Astrocyte (in vitro differentiated cells and primary cell): ENCODE measurements around the gene CPE. TPM values are rescaled to one million over a fixed set of nuclear protein-coding genes. Genes with fewer than 3 reads are reported as not detected.

Experiments used
- DNase-seq: peaks from one replicate; pipeline ENCODE4 v3.0.0-alpha.2; 2010; ENCODE audit warnings: low read depth
- FAIRE-seq: peaks from 2 replicates; lab custom pipeline; 2011; peaks lifted over from hg19 to GRCh38; lab: Jason Lieb, UNC
- H2AFZ ChIP-seq: 2 replicates; pipeline ENCODE4 v1.6.0; 2012; ENCODE audit warnings: low read depth, low read length, inconsistent platforms
- H3K27ac ChIP-seq: 2 replicates; pipeline ENCODE4 v1.5.1; 2011; ENCODE audit warnings: low read depth, low read length, inconsistent platforms
- H3K27me3 ChIP-seq: 2 replicates; pipeline ENCODE4 v1.6.0; 2011; ENCODE audit warnings: low read length, inconsistent platforms; ENCODE audit not compliant: insufficient read depth
- H3K36me3 ChIP-seq: 2 replicates; pipeline ENCODE4 v1.5.1; 2011; ENCODE audit warnings: low read length, inconsistent platforms; ENCODE audit not compliant: insufficient read depth
- H3K4me1 ChIP-seq: 2 replicates; pipeline ENCODE4 v1.5.1; 2011; ENCODE audit warnings: low read length, inconsistent platforms; ENCODE audit not compliant: insufficient read depth
- H3K4me2 ChIP-seq: 2 replicates; pipeline ENCODE4 v1.6.0; 2012; ENCODE audit warnings: low read length, inconsistent platforms
- H3K4me3 ChIP-seq: 2 replicates; pipeline ENCODE4 v1.5.1; 2011; ENCODE audit warnings: low read depth, mild to moderate bottlenecking, low read length, inconsistent platforms; ENCODE audit not compliant: insufficient read depth
- H3K79me2 ChIP-seq: 2 replicates; pipeline ENCODE4 v1.6.0; 2012; ENCODE audit warnings: mild to moderate bottlenecking, low read length, inconsistent platforms; ENCODE audit not compliant: insufficient read depth
- H3K9ac ChIP-seq: 2 replicates; pipeline ENCODE4 v1.6.0; 2012; ENCODE audit warnings: mild to moderate bottlenecking, low read length, inconsistent platforms
- H3K9me3 ChIP-seq: 2 replicates; pipeline ENCODE4 v1.5.1; 2012; ENCODE audit warnings: low read depth, mild to moderate bottlenecking, low read length, inconsistent platforms; ENCODE audit not compliant: insufficient read depth
- H4K20me1 ChIP-seq: 2 replicates; pipeline ENCODE4 v1.6.0; 2012; ENCODE audit warnings: low read length, inconsistent platforms; ENCODE audit not compliant: insufficient read depth
- H3K27ac Mint-ChIP-seq: one replicate; pipeline ENCODE4 v1.8.0; 2021; ENCODE audit warnings: mild to moderate bottlenecking, mixed read lengths; ENCODE audit not compliant: unreplicated experiment
- H3K27me3 Mint-ChIP-seq: one replicate; pipeline ENCODE4 v1.8.0; 2021; ENCODE audit warnings: low read depth, mixed read lengths; ENCODE audit not compliant: unreplicated experiment
- H3K36me3 Mint-ChIP-seq: one replicate; pipeline ENCODE4 v1.8.0; 2021; ENCODE audit warnings: low read depth, mixed read lengths; ENCODE audit not compliant: unreplicated experiment
- H3K4me1 Mint-ChIP-seq: one replicate; pipeline ENCODE4 v1.8.0; 2021; ENCODE audit warnings: low read depth, mixed read lengths; ENCODE audit not compliant: unreplicated experiment
- H3K4me3 Mint-ChIP-seq: one replicate; pipeline ENCODE4 v1.8.0; 2021; ENCODE audit warnings: mild to moderate bottlenecking, moderate library complexity, mixed read lengths; ENCODE audit not compliant: unreplicated experiment
- H3K9me3 Mint-ChIP-seq: one replicate; pipeline ENCODE4 v1.8.0; 2021; ENCODE audit warnings: mild to moderate bottlenecking, mixed read lengths; ENCODE audit not compliant: unreplicated experiment
- CTCF ChIP-seq: IDR thresholded peaks from 2 replicates; pipeline ENCODE4 v1.5.1; 2011; ENCODE audit warnings: low read depth, mild to moderate bottlenecking, inconsistent platforms, low read length, moderate library complexity; ENCODE audit not compliant: insufficient read depth
- EZH2 ChIP-seq: IDR thresholded peaks from 2 replicates; pipeline ENCODE4 v1.6.1; 2012; ENCODE audit warnings: mild to moderate bottlenecking, low read length, inconsistent platforms; ENCODE audit not compliant: insufficient read depth
- total RNA-seq: library from RNA; stranded (reverse); gene quantifications from 2 replicates; pipeline ENCODE4 v1.2.1, GENCODE V29; 2021

CPE gene
- total RNA-seq, 1 donor from 2014 or later: 380 TPM

- H3K36me3 ChIP-seq: no peaks in the 10 kb centered on the region
- H3K79me2 ChIP-seq: no peaks in the 10 kb centered on the region
- H4K20me1 ChIP-seq: no peaks in the 10 kb centered on the region
- TF ChIP-seq EZH2 (no peak), CTCF (no peak)
- H2AFZ ChIP-seq: no peak overlapping the region
- H3K27me3 ChIP-seq: no peaks in the 10 kb centered on the region
- Mint-ChIP-seq H3K9me3 (no peaks in the 10 kb centered on the region), H3K27ac (no peak overlapping the region), H3K27me3 (no peaks in the 10 kb centered on the region), H3K4me3 (no peak overlapping the region), H3K36me3 (no peaks in the 10 kb centered on the region), H3K4me1 (peaks cover 7% of the 10 kb centered on the region)
- no peak for DNase-seq
- no peak overlapping the region for H3K27ac ChIP-seq
- H3K9me3 ChIP-seq: no peaks in the 10 kb centered on the region
- no peak overlapping the region for H3K9ac ChIP-seq
- no peak overlapping the region for H3K4me2 ChIP-seq
- no peak for FAIRE-seq
- no peaks in the 10 kb centered on the region for H3K4me1 ChIP-seq
- H3K4me3 ChIP-seq: no peak overlapping the region
These were observed 11.8 kb upstream of the CPE start for GRCh38 chr4:165367040-165367439.

GRCh38 chr4:165368114-165368513 is 10.7 kb upstream of the CPE start:
- no peaks in the 10 kb centered on the region for H3K4me1 ChIP-seq
- Mint-ChIP-seq H3K27me3 (no peaks in the 10 kb centered on the region), H3K9me3 (no peaks in the 10 kb centered on the region), H3K36me3 (no peaks in the 10 kb centered on the region), H3K27ac (no peak overlapping the region), H3K4me1 (peaks cover 4% of the 10 kb centered on the region), H3K4me3 (no peak overlapping the region)
- FAIRE-seq: no peak
- DNase-seq: no peak
- no peak overlapping the region for H2AFZ ChIP-seq
- H3K27ac ChIP-seq: no peak overlapping the region
- H3K4me2 ChIP-seq: no peak overlapping the region
- no peaks in the 10 kb centered on the region for H3K27me3 ChIP-seq
- H3K9me3 ChIP-seq: no peaks in the 10 kb centered on the region
- H3K79me2 ChIP-seq: no peaks in the 10 kb centered on the region
- H3K4me3 ChIP-seq: no peak overlapping the region
- no peaks in the 10 kb centered on the region for H4K20me1 ChIP-seq
- no peaks in the 10 kb centered on the region for H3K36me3 ChIP-seq
- TF ChIP-seq CTCF: no peak
- no peak for TF ChIP-seq EZH2
- no peak overlapping the region for H3K9ac ChIP-seq

- no peaks in the 10 kb centered on the region for H3K9me3 ChIP-seq
- DNase-seq (no peak), FAIRE-seq (no peak)
- H3K4me2 ChIP-seq: no peak overlapping the region
- H3K36me3 ChIP-seq: no peaks in the 10 kb centered on the region
- H3K79me2 ChIP-seq: no peaks in the 10 kb centered on the region
- no peak overlapping the region for H3K4me3 ChIP-seq
- no peak overlapping the region for H3K27ac ChIP-seq
- no peaks in the 10 kb centered on the region for H3K36me3 Mint-ChIP-seq
- H3K9ac ChIP-seq: no peak overlapping the region
- no peaks in the 10 kb centered on the region for H3K4me1 ChIP-seq
- H3K27me3 Mint-ChIP-seq: no peaks in the 10 kb centered on the region
- no peak overlapping the region for H3K27ac Mint-ChIP-seq
- H3K4me3 Mint-ChIP-seq: no peak overlapping the region
- H2AFZ ChIP-seq: no peak overlapping the region
- no peaks in the 10 kb centered on the region for H3K27me3 ChIP-seq
- peaks cover 2% of the 10 kb centered on the region for H3K4me1 Mint-ChIP-seq
- TF ChIP-seq EZH2: no peak
- no peak for TF ChIP-seq CTCF
- H3K9me3 Mint-ChIP-seq: no peaks in the 10 kb centered on the region
- no peaks in the 10 kb centered on the region for H4K20me1 ChIP-seq
These were observed 10.2 kb upstream of the CPE start for GRCh38 chr4:165368567-165368966.
